ENCODE results near the gene TGM1.
"Not testable (repeated sequence)": the region's sequence is repeated elsewhere in the genome, so short reads cannot be mapped to it uniquely, and the experiment has no call there.

Gene TGM1

DNA sequence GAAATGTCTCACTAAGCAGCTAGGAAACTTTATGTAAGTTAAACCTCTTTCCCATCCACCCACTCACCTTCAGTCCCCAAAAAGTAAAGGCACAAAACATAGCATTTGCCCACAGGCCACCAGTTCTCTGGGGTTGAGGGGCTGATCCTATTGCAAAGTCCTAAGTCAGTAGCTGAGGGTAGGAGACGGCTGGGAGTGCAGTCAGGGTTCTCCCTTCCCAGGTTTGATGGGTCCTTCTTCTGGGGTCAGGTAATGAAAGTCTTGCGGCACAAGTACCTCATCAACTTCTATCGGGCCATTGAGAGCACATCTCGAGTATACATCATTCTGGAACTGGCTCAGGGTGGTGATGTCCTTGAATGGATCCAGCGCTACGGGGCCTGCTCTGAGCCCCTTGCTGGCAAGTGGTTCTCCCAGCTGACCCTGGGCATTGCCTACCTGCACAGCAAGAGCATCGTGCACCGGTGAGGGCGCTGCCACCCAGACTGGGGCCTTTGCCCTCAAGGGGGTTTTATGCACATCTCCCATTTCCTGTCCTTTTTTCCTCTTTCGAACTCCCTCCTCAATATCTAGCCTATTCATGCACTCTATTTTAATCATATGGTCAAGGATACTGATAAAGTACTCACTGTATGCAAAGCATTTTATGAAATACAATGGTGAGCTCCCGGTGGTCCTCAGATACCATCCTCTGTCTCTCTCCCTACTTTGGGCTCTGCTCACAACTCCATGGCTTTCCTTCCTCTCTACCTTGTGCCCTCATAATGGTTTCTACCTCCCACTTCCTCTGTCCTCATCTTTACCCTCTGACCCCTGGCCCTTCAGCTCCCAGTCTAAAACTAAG is 56.5 kb downstream of the TGM1 start:
- no peak for DNase-seq (ENCODE audit: low read depth)

DNA sequence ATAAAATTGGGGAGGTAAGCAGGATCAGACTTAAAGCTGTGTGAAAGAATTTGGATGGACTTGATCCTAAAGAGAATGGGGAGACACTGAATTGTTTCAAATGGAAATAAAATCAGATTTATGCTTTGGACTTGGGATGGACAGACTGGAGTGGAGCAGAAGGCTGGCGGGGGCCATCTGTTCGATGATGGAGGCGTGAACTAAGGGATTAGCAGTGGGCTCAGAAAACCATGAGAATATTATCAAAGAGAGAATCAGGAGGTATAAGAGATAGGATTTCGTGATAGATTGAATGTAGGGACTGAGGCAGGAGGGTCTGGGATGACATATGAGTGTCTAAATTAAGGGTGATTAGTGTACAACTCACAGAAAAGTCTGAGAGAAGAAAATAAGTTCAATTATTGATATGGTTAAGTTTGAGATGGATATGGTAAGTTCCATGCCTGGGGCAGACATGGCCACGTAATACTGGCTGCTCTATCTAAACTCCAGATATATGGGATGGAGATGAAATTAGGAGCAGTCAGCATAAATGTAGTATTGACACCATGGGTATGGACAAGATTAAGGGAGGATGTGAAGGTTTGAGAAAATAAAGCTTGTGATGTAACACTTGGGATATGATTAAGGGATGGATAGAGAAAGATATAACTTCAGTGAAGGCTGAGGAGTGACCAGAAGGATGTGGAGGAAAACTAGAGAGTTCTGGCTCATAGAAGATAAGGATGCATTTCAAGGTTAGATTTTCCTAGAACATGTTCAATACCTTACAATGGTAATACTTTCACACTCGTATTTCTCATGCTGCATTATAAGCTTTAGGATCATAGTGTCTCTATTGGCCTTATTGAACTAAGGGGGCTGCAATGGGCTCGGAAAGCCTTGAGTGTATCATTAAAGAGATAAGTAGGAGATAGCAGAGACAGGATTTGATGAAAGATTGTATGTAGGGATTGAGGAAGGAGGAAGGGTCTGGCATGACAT is 58.5 kb downstream of the TGM1 start:
- DNase-seq (ENCODE audit: low read depth), result no peak

DNA sequence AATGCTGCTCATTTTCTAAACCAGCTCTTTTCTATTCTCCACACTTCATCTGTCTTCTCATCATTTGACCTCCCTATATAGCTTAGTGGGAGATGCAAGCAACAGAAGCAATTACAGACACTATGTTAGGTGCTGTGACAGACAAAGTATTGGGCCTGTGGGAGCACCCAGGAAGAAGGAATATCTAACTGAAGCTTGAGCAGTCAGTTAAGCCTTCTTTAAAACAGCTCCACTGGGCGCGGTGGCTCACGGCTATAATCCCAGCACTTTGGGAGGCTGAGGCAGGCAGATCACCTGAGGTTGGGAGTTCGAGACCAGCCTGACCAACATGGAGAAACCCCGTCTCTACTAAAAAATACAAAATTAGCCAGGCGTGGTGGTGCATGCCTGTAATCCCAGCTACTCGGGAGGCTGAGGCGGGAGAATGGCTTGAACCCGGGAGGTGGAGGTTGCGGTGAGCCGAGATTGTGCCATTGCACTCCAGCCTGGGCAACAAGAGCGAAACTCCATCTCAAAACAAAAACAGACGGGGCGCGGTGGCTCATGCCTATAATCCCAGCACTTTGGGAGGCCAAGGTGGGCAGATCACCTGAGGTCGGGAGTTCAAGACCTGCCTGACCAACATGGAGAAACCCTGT is 59.6 kb downstream of the TGM1 start:
- not testable (repeated sequence) for DNase-seq (ENCODE audit: low read depth)

DNA sequence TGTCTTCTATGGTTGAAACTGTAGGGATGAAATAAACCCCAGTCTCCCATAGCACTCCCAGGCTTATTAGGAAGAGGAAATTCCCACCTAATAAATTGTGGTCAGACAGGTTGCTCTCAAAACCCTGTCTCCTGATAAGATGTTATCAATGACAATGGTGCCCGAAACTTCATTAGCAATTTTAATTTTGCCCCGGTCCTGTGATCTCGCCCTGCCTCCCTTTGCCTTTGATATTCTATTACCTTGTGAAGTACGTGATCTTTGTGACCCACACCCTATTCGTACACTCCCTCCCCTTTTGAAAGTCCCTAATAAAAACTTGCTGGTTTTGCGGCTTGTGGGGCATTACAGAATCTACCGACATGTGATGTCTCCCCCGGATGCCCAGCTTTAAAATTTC is 60.4 kb downstream of the TGM1 start:
- DNase-seq (ENCODE audit: low read depth), result not testable (repeated sequence)

Measured in T-helper 22 cell (primary cell).